Activated naive CD8-positive, alpha-beta T cell treated with anti-CD3 and anti-CD28 coated beads, Interleukin-2, amount 10 ng/mL, durations not matched to agents 7 days and 5 days (primary cell): ENCODE measurements around the gene MRPL32. TPM values are rescaled to one million over a fixed set of nuclear protein-coding genes. Genes with fewer than 3 reads are reported as not detected.
"Not testable (repeated sequence)": the region's sequence is repeated elsewhere in the genome, so short reads cannot be mapped to it uniquely, and the experiment has no call there.

Source experiments
- ATAC-seq: fragments of 150-1000 bp; cut with Tn5 transposase; one replicate; pipeline ENCODE4 v1.10.0; 2021; ENCODE audit warnings: low read depth, moderate library complexity
- POLR2A ChIA-PET: fragments of 350-600 bp; sonication (Branson Sonifier 250); formaldehyde crosslinking; loops from one replicate; lab custom pipeline; 2021; ENCODE audit warnings: antibody characterized with exemption; lab: Charles Lee
- DNase-seq: peaks from one replicate; pipeline ENCODE4 v3.0.0; 2021
- H3K27ac Mint-ChIP-seq: one replicate; pipeline ENCODE4 v1.8.0; 2022; ENCODE audit warnings: mild to moderate bottlenecking, mixed read lengths
- H3K27me3 Mint-ChIP-seq: one replicate; pipeline ENCODE4 v1.8.0; 2022; ENCODE audit warnings: mild to moderate bottlenecking, moderate library complexity, mixed read lengths
- H3K36me3 Mint-ChIP-seq: one replicate; pipeline ENCODE4 v1.8.0; 2021; ENCODE audit warnings: mild to moderate bottlenecking, mixed read lengths
- H3K4me1 Mint-ChIP-seq: one replicate; pipeline ENCODE4 v1.8.0; 2021; ENCODE audit warnings: mixed read lengths
- H3K4me3 Mint-ChIP-seq: one replicate; pipeline ENCODE4 v1.8.0; 2022; ENCODE audit warnings: mild to moderate bottlenecking, moderate library complexity, mixed read lengths
- H3K9me3 Mint-ChIP-seq: one replicate; pipeline ENCODE4 v1.8.0; 2021; ENCODE audit warnings: mixed read lengths
- total RNA-seq, 2 experiments: library from RNA; stranded (reverse); gene quantifications; one replicate each; pipeline ENCODE4 v1.2.3, GENCODE V29; 2021

Gene MRPL32
- total RNA-seq: 10 to 100 TPM; 45.2 to 46.6 TPM

DNA sequence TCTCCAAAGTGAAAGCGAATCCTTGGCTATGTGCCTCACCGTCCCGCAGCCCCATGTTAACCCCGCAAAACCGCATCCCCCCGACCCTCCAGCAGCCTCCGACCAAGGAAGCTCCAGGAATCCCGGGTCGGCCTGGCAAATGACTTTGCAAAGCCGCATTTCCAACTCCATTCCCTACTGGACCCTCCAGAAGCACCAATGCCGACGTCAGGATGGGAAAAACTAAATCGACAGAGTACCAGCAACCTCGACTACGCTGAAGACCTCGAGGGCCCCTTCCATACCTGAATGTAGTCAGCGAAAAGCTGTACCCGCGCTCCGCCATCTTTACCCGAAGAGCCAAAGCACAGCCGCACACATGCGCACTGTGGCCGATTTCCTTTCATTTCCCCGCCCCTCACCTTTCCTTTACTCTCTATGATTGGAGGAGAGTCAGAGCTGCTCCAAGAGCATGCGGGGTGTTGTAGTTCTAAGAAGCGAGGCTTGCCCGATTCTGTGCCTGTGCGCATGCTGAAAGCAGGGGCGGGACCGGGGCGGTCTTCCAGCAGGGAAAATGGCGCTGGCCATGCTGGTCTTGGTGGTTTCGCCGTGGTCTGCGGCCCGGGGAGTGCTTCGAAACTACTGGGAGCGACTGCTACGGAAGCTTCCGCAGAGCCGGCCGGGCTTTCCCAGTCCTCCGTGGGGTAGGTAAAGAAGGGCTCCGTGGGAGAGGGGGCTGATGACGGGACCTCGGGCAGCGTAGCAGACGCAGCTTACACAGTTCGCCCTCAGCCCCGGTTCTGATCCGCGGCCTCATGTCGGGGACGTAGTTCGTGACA is at the start of gene MRPL32, which contains the start of gene PSMA2:
MRPL32 (plus strand) TSS at position 543 of the 818 bp plus-strand sequence; CDS start at position 554, 11 bp downstream.
PSMA2 (minus strand) TSS at position 341 of the 818 bp plus-strand sequence; CDS start at position 325, 16 bp downstream.
- peak; percentile 91 for DNase-seq
- Mint-ChIP-seq H3K4me1 (peaks cover 45% of the 10 kb centered on the region), H3K4me3 (peak within 1 kb of the TSS; percentile 99), H3K27me3 (no peaks in the 10 kb centered on the region), H3K36me3 (peaks cover 12% of the 10 kb centered on the region), H3K27ac (peak within 1 kb of the TSS; percentile 99), H3K9me3 (no peaks in the 10 kb centered on the region)
- peak; percentile 99 for ATAC-seq
- POLR2A ChIA-PET: interaction anchor here (0.5 to 2.9 kb wide), 13 partner anchors 8 to 1112 kb away, joined by 3 to 33 read pairs (median 5); partner anchors contain the start of genes C7orf25, DBNL and MRPS24

DNA sequence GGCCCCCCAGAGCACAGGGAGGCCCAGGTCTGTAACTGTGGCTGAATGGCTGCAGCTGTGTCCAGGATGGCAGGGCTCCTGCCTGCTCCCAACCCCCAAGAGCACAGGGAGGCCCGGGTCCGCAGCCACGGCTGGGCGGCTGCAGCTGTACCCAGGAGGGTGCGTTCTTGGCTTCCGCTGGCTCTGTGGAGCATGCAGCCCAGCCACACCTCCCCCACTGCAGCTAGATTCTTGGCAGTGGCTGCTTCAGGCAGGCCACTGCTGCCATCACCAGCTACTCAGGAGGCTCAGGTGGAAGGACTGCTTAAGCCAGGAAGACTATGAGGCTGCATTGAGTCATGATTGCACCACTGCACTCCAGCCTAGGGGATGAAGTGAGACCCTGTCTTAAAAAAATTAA is 48.2 kb upstream of the MRPL32 start:
- no peak for ATAC-seq
- H3K4me1 Mint-ChIP-seq: peaks cover 16% of the 10 kb centered on the region
- H3K4me3 Mint-ChIP-seq: no peak overlapping the region
- no peaks in the 10 kb centered on the region for H3K9me3 Mint-ChIP-seq
- no peak for DNase-seq
- no peaks in the 10 kb centered on the region for H3K36me3 Mint-ChIP-seq
- peaks cover 6% of the 10 kb centered on the region for H3K27me3 Mint-ChIP-seq
- POLR2A ChIA-PET: no interaction called here
- no peak overlapping the region for H3K27ac Mint-ChIP-seq

DNA sequence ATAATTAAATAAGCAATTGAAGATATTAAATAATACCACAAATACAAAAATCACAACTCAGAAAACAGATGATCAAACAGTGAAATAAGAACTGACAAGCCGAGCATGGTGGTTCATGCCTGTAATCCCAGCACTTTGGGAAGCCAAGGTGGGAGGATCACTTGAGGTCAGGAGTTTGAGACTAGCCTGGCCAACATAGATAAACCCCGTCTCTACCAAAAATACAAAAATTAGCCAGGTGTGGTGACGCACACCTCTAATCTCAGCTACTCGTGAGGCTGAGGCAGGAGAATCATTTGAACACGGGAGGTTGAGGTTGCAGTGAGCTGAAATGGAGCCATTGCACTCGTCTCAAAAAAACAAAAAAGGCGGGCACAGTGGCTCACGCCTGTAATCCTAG is 47.0 kb upstream of the MRPL32 start:
- ATAC-seq, H3K36me3 Mint-ChIP-seq, POLR2A ChIA-PET, H3K27me3 Mint-ChIP-seq, H3K27ac Mint-ChIP-seq, H3K9me3 Mint-ChIP-seq, H3K4me3 Mint-ChIP-seq, DNase-seq: not testable (repeated sequence)
- H3K4me1 Mint-ChIP-seq: peaks cover 20% of the 10 kb centered on the region

DNA sequence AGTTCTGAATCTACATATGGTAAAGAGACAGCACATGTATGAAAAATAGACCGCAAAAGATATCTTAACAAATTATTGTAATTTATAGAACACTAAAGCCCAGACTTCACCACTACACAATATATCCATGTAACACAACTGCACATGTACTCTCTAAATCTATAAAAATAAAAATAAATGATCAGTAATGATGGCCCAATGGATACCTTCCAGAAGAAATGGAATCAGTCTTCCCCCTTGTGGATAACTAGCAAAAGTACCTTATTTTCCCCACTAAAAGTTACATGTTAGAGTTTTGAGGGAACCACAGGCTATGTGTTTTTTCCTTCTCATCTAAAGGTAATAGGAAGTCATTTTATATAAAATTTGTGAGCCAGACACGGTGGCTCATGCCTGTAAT is 46.0 kb upstream of the MRPL32 start:
- ATAC-seq (no peak), DNase-seq (no peak)
- H3K4me3 Mint-ChIP-seq: no peak overlapping the region
- no peaks in the 10 kb centered on the region for H3K9me3 Mint-ChIP-seq
- H3K4me1 Mint-ChIP-seq: peaks cover 20% of the 10 kb centered on the region
- H3K36me3 Mint-ChIP-seq: no peaks in the 10 kb centered on the region
- POLR2A ChIA-PET: no interaction called here
- H3K27me3 Mint-ChIP-seq: peaks cover 4% of the 10 kb centered on the region
- no peak overlapping the region for H3K27ac Mint-ChIP-seq

DNA sequence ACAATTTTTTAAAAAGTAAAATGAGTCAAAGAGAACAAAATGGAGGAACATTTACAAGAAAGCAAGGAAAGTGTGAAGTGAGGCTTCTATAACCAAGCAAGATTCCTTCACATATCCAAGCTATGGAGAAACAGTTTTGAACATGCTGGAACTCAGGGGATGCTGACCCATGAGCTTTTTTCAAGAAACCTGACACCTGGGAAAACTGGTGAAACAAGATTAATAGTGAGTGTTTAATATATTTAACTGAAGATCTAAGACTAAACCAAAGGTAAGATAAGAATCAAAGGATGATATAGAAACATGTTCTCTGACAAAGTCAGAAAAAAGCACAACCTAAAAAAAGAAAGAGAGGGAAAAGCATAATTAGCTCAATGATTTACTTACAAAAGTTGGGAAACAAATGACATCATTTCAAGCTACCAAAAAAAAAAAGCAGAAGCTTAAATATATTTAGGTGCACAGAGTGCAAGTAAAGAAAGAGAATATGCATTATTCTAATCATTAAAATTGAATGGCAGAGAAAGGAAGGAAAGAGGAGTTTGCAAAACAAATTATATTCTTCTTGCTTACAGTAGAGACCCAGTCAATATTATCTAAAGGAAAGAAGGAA is 45.2 kb upstream of the MRPL32 start:
- POLR2A ChIA-PET: interaction anchor here (3.2 kb wide), 1 partner anchor 46 kb away, joined by 16 read pairs; the partner anchor contains the start of genes MRPL32 and PSMA2
- DNase-seq: no peak
- Mint-ChIP-seq H3K27ac (no peak overlapping the region), H3K36me3 (no peaks in the 10 kb centered on the region), H3K4me1 (peaks cover 20% of the 10 kb centered on the region), H3K27me3 (peaks cover 4% of the 10 kb centered on the region), H3K4me3 (peak overlapping the region; percentile 86), H3K9me3 (no peaks in the 10 kb centered on the region)
- no peak for ATAC-seq

DNA sequence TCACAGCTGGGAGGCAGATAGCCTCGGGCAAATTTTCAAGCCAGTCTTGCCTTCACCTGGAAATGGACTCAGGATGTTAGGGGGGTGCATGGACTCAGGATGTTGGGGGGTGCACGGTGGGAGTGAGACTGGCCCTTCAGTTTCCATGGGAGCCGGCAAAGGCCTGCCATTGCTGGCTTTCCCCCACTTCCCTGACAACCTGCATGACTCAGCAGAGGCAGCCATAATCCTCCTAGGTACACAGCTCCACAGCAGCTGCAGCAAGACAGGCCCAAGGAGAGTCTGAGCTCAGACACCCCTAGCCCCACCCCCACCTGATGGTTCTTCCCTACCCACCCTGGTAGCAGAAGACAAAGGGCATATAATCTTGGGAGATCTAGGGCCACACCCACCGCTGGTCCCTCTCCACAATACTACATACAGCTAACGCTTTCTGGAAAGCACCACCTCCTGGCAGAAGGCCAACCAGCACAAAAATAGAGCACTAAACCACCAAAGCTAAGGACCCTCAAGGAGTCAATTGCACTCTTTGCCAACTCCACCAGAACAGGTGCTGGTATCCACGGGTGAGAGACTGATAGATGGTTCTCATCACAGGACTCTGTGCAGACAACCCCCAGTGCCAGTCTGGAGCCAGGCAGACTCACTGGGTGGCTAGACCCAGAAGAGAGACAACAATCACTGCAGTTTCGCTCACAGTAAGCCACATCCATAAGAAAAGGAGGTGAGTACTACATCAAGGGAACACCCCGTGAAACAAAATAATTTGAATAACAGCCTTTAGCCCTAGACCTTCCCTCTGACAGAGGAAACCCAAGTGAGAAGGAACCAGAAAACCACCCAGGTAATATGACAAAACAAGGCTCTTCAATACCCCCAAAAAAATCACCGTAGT is 38.6 kb upstream of the MRPL32 start:
- no peak for DNase-seq
- Mint-ChIP-seq H3K36me3 (peaks cover 4% of the 10 kb centered on the region), H3K4me3 (no peak overlapping the region), H3K27ac (no peak overlapping the region), H3K9me3 (peaks cover 6% of the 10 kb centered on the region), H3K4me1 (peaks cover 6% of the 10 kb centered on the region), H3K27me3 (peaks cover 3% of the 10 kb centered on the region)
- no peak for ATAC-seq
- POLR2A ChIA-PET: no interaction called here

DNA sequence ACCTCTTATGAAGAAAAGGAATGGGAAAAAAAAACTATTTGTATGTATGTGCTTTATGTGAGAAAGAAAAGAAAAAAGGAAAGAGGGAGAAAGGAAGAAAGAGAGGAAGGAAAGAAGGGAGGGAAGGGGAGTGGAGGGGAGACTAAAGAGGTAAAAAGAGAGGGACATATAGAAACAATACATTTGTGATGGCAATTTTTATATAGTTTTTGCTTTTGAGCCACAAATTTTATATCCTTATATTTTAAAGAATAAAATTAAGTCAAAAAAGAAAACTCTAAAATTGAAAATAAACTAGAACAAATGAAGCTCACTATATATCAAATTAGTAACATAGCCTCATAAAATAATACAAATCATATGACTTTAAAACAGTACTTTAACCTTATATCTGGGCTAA is 31.3 kb upstream of the MRPL32 start:
- H3K9me3 Mint-ChIP-seq: peaks cover 1% of the 10 kb centered on the region
- H3K27ac Mint-ChIP-seq: no peak overlapping the region
- H3K4me3 Mint-ChIP-seq: no peak overlapping the region
- peaks cover 9% of the 10 kb centered on the region for H3K27me3 Mint-ChIP-seq
- POLR2A ChIA-PET: no interaction called here
- H3K4me1 Mint-ChIP-seq: no peaks in the 10 kb centered on the region
- no peaks in the 10 kb centered on the region for H3K36me3 Mint-ChIP-seq
- DNase-seq (no peak), ATAC-seq (no peak)

DNA sequence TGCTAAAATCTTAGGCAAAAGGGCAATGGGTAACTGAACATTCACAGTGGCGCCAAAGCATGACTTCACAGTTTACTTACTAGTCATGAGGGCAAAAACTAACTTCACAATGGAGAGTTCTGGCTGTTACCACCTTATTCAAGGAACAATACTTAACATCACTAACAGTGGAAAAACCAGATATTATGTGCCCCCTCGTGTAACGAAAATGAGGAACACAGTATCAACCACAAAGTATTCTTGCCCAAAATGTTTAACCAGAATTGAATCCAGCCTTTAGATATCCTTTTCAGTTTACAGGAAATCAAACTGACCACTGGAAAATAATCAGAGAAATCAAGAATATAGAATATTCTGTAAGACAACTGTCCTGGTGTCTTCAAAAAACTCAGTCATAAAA is 29.8 kb upstream of the MRPL32 start:
- no peaks in the 10 kb centered on the region for H3K9me3 Mint-ChIP-seq
- peaks cover 3% of the 10 kb centered on the region for H3K4me1 Mint-ChIP-seq
- H3K27ac Mint-ChIP-seq: no peak overlapping the region
- no peak for ATAC-seq
- no peak overlapping the region for H3K4me3 Mint-ChIP-seq
- POLR2A ChIA-PET: no interaction called here
- peaks cover 6% of the 10 kb centered on the region for H3K27me3 Mint-ChIP-seq
- no peak for DNase-seq
- H3K36me3 Mint-ChIP-seq: no peaks in the 10 kb centered on the region

DNA sequence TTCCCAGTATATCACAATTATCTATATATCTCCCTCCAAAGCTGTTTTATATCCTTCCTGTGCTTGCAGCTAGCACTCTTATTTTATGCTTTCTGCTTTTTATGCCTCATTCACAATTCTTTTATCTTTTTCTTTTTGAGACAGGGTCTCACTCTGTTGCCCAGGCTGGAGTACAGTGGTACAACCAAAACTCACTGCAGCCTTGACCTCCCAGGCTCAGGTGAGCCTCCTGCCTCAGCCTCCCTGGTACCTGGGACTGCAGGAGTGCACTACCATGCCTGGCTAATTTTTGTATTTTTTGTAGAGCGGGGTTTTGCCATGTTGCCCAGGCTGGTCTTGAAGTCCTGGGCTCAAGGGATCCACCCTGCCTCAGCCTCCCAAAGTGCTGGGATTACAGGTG is 26.0 kb upstream of the MRPL32 start:
- Mint-ChIP-seq H3K27ac (no peak overlapping the region), H3K9me3 (no peaks in the 10 kb centered on the region), H3K4me1 (peaks cover 22% of the 10 kb centered on the region), H3K4me3 (no peak overlapping the region), H3K27me3 (peaks cover 6% of the 10 kb centered on the region), H3K36me3 (peaks cover 13% of the 10 kb centered on the region)
- ATAC-seq (no peak), DNase-seq (no peak)
- POLR2A ChIA-PET: no interaction called here

DNA sequence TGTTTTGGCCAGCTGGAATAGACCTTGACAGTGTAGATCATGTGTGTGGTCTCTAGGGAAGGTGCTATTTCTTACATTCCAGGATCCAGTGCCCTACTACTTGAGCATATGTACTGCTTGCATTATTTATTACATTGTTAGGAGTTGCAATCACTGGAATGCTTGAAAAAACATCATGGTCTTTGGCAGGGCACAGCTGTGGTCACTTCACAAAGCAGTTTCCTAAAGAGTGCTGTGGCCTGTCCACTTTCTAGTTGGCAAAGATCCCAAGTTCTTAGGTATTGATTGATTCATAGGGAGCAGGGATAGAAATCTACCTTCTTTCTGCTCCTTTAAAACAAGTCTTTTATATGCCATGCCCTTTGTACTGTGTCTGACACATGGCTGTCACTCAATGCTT is 24.9 kb upstream of the MRPL32 start:
- H3K9me3 Mint-ChIP-seq: no peaks in the 10 kb centered on the region
- ATAC-seq (no peak), DNase-seq (no peak)
- H3K4me3 Mint-ChIP-seq: no peak overlapping the region
- H3K27ac Mint-ChIP-seq: no peak overlapping the region
- peaks cover 14% of the 10 kb centered on the region for H3K36me3 Mint-ChIP-seq
- H3K4me1 Mint-ChIP-seq: peaks cover 27% of the 10 kb centered on the region
- H3K27me3 Mint-ChIP-seq: peaks cover 6% of the 10 kb centered on the region
- POLR2A ChIA-PET: no interaction called here

DNA sequence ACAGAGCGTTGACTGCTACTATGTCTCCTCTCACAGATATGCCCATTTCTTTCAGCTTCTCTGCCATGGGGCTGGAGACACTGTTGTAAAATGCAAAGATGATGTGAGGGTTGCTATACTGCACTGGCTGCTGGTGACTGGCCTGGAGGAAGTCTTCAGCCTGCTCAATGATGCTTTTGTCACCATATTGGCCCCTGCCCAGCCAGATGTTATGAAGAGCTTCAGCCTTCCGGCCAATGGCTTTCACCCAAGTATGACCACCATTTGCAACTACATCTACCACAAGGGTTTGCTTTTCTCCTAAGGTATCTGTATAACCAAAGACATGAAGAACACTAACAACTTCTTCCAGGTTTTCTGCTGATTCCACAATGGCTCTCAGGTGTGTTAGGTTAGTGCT is 21.9 kb upstream of the MRPL32 start:
- H3K36me3 Mint-ChIP-seq: peaks cover 24% of the 10 kb centered on the region

DNA sequence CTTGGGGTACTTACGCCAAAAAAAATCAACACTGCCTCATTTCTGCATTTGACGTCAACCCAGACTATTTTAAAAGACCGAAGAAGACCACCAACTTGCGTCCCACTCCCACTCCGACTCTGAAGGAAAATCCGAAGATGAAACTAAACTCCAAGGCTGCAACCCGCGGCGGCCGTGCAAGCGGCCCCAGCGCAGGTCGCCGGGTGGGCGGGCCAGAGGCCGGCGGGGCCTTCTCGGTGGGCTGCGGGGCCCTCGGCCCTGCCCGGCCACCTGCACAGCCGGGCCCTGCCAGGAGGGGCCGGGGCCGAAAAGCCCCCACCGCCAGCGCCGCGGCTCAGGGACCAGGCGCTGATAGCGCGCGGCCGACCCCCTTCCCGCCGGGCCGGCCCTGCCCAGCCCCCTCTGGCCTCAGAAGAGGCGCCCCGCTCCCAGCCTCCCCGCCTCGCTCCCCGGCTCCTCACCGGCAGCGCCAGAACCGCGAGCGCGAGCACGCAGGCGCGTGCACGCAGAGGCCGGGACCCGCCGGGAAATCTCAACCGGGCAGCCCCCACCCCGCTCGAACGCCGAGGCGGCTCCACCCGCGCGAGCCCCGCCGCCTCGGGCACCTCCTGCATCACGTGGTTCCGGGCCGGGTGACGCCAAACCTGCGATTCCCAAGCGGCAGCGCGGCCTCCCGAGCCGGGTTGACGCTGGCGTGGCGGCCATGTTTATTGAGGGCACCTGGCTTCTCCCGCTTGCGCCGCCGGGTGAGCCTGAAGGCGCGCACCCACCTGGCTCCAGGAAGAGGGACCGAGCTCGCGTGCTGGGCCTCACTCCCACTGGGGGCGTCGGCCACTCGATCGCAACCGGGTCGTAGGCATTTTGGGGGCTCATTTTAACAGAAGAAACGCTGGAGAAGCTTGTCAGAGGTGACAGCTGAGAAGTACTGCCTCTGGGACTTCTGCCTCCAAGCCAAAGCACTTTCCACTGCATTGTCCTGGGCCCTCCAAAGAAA is 20.4 kb upstream of the MRPL32 start, which contains the start of gene C7orf25:
C7orf25 (minus strand) TSS at position 617 of the 994 bp plus-strand sequence. CDS start 1,170 bp downstream, outside the sequence.
- Mint-ChIP-seq H3K4me3 (peak within 1 kb of the TSS; percentile 91), H3K4me1 (peaks cover 55% of the 10 kb centered on the region), H3K27ac (peak within 1 kb of the TSS; percentile 94), H3K9me3 (no peaks in the 10 kb centered on the region), H3K36me3 (peaks cover 34% of the 10 kb centered on the region), H3K27me3 (no peaks in the 10 kb centered on the region)
- POLR2A ChIA-PET: interaction anchor here (0.9 to 4.2 kb wide), 3 partner anchors 18 to 23 kb away, joined by 4 to 33 read pairs (median 11); partner anchors contain the start of genes MRPL32 and PSMA2
- peak; percentile 96 for DNase-seq
- peak; percentile 94 for ATAC-seq

More for the DNA sequence above, 21.9 kb upstream of the MRPL32 start:
- Mint-ChIP-seq H3K4me1 (peaks cover 51% of the 10 kb centered on the region), H3K9me3 (no peaks in the 10 kb centered on the region), H3K27me3 (no peaks in the 10 kb centered on the region), H3K4me3 (no peak overlapping the region), H3K27ac (no peak overlapping the region)
- ATAC-seq: no peak
- POLR2A ChIA-PET: interaction anchor here (1.2 to 1.5 kb wide), 3 partner anchors 15 to 21 kb away, joined by 3 to 7 read pairs (median 3); partner anchors contain the start of gene PSMA2
- no peak for DNase-seq
